Measurements from ENCODE around the gene FAM117A. TPM values are rescaled to one million over a fixed set of nuclear protein-coding genes. Genes with fewer than 3 reads are reported as not detected.
A peak's percentile ranks its signal among the peaks of the same experiment; 100 is the strongest.
"Not testable (repeated sequence)": the region's sequence is repeated elsewhere in the genome, so short reads cannot be mapped to it uniquely, and the experiment has no call there.

The FAM117A gene
- total RNA-seq, 4 donors from 2014 or later: 5.6 to 7.5 (median 6.5) TPM

GRCh38 chr17:49729069-49729468, 34.9 kb downstream of the FAM117A start:
- Histone ChIP-seq H3K27me3 (no peaks in the 10 kb centered on the region), H3K4me3 (no peak overlapping the region), H3K36me3 (peaks cover 0 to 17% (median 0%) of the 10 kb centered on the region in 3 donors), H3K9me3 (no peaks in the 10 kb centered on the region), H3K27ac (peak overlapping the region in 3 of 4 donors; percentile 28 to 62 (median 30)), H3K4me1 (peaks cover 16 to 72% (median 28%) of the 10 kb centered on the region in 3 donors)
- no peak for DNase-seq
- TF ChIP-seq POLR2A (IDR thresholded peaks at IDR 0.05): no peak
- no peak for TF ChIP-seq CTCF (IDR thresholded peaks at IDR 0.05)
- WGBS, 2 donors: 74 to 76% methylated on average over 3 of the region's 3 CpGs
- intact Hi-C loops (cut with DNase I): no loop called here

GRCh38 chr17:49728425-49728824, 35.5 kb downstream of the FAM117A start:
- 78 to 89% methylated on average over 3 to 5 of the region's 5 CpGs for WGBS, 2 donors
- Histone ChIP-seq H3K36me3 (peaks cover 0 to 17% (median 0%) of the 10 kb centered on the region in 3 donors), H3K4me1 (peaks cover 18 to 74% (median 30%) of the 10 kb centered on the region in 3 donors), H3K4me3 (no peak overlapping the region), H3K9me3 (no peaks in the 10 kb centered on the region), H3K27ac (peak overlapping the region in 1 of 4 donors; percentile 28), H3K27me3 (no peaks in the 10 kb centered on the region)
- TF ChIP-seq CTCF (IDR thresholded peaks at IDR 0.05): no peak
- TF ChIP-seq POLR2A (IDR thresholded peaks at IDR 0.05): no peak
- no peak for DNase-seq
- intact Hi-C loops (cut with DNase I): no loop called here

DNA sequence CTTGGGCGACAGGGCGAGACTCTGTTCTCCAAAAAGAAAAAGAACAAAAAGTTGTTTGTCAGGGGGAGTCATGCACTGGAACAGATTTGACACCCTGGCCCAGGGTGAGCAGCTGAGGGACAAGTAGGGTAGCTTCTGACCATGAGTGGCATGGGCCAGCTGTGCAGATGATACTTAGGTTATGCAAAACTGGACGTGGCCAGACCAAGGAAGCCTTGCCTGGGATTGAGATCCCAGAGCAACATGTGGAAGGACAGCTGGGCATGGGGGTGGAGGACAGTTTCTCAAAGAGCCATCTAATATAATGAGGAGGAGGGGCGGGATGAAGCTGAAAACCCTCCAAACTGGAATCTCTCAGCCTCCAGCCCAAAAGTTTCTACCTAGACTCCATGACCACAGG, 36.6 kb downstream of the FAM117A start:
- Histone ChIP-seq H3K36me3 (peaks cover 0 to 20% (median 0%) of the 10 kb centered on the region in 3 donors), H3K9me3 (no peaks in the 10 kb centered on the region), H3K27me3 (no peaks in the 10 kb centered on the region), H3K4me1 (peaks cover 25 to 78% (median 36%) of the 10 kb centered on the region in 3 donors), H3K27ac (no peak overlapping the region), H3K4me3 (no peak overlapping the region)
- WGBS, 2 donors: 81 to 96% methylated on average over 3 of the region's 4 CpGs
- intact Hi-C loops (cut with DNase I): no loop called here
- TF ChIP-seq POLR2A (IDR thresholded peaks at IDR 0.05) (no peak), CTCF (IDR thresholded peaks at IDR 0.05) (no peak)
- DNase-seq: no peak

GRCh38 chr17:49725452-49726130, 38.3 kb downstream of the FAM117A start:
- H3K4me3 ChIP-seq: no peak overlapping the region
- peak overlapping the region in 2 of 4 donors; percentile 21 to 52 for H3K27ac ChIP-seq
- no peaks in the 10 kb centered on the region for H3K9me3 ChIP-seq
- intact Hi-C loops (cut with DNase I): no loop called here
- H3K4me1 ChIP-seq: peaks cover 24 to 71% (median 30%) of the 10 kb centered on the region in 3 donors
- TF ChIP-seq CTCF (IDR thresholded peaks at IDR 0.05) (no peak), POLR2A (IDR thresholded peaks at IDR 0.05) (no peak)
- no peaks in the 10 kb centered on the region for H3K27me3 ChIP-seq
- peaks cover 0 to 37% (median 0%) of the 10 kb centered on the region in 3 donors for H3K36me3 ChIP-seq
- WGBS, 2 donors: 74 to 79% methylated on average over 7 of the region's 7 CpGs
- DNase-seq: no peak

- peak overlapping the region in 2 of 4 donors; percentile 52 to 72 for H3K27ac ChIP-seq
- H3K27me3 ChIP-seq; DNase-seq; H3K9me3 ChIP-seq; H3K4me3 ChIP-seq; intact Hi-C loops (cut with DNase I): not testable (repeated sequence)
- H3K4me1 ChIP-seq: peaks cover 15 to 60% (median 20%) of the 10 kb centered on the region in 3 donors
- H3K36me3 ChIP-seq: peaks cover 0 to 48% (median 3%) of the 10 kb centered on the region in 3 donors
- 75 to 83% methylated on average over 6 of the region's 6 CpGs for WGBS, 2 donors
Measured at GRCh38 chr17:49724552-49724951, 39.4 kb downstream of the FAM117A start.
